Calu3 (cell line): Measurements from ENCODE around the gene PSMG4. TPM values are rescaled to one million over a fixed set of nuclear protein-coding genes. Genes with fewer than 3 reads are reported as not detected.

Experiments used
- BruUV-seq: library from RNA; stranded (reverse); fragments of 400-500 nt; replicated peaks from 2 replicates; lab custom pipeline; 2021; lab: Mats Ljungman, UMichigan
- CTCF ChIA-PET: fragments of 300-600 bp; sonication (Branson Sonifier 250); formaldehyde crosslinking; loops from one replicate; lab custom pipeline; 2022; ENCODE audit warnings: antibody characterized with exemption; lab: Charles Lee
- DNase-seq: peaks from one replicate; pipeline ENCODE4 v3.0.0; 2022
- H3K27ac Mint-ChIP-seq: one replicate; pipeline ENCODE4 v1.8.0; 2022; ENCODE audit warnings: mixed read lengths; ENCODE audit not compliant: unreplicated experiment
- H3K27me3 Mint-ChIP-seq: one replicate; pipeline ENCODE4 v1.8.0; 2022; ENCODE audit warnings: mixed read lengths; ENCODE audit not compliant: unreplicated experiment
- H3K36me3 Mint-ChIP-seq: one replicate; pipeline ENCODE4 v1.8.0; 2022; ENCODE audit warnings: mild to moderate bottlenecking, moderate library complexity, mixed read lengths; ENCODE audit not compliant: insufficient read depth, unreplicated experiment
- H3K4me1 Mint-ChIP-seq: one replicate; pipeline ENCODE4 v1.8.0; 2022; ENCODE audit warnings: mild to moderate bottlenecking, low read depth, mixed read lengths; ENCODE audit not compliant: unreplicated experiment
- H3K4me3 Mint-ChIP-seq: one replicate; pipeline ENCODE4 v1.8.0; 2022; ENCODE audit warnings: mild to moderate bottlenecking, low read depth, moderate library complexity, mixed read lengths; ENCODE audit not compliant: unreplicated experiment
- H3K9me3 Mint-ChIP-seq: one replicate; pipeline ENCODE4 v1.8.0; 2022; ENCODE audit warnings: low read depth, mixed read lengths; ENCODE audit not compliant: unreplicated experiment
- CTCF ChIP-seq: fragments of 200-600 bp; IDR thresholded peaks from one replicate; pipeline ENCODE4 v1.8.0; 2022; ENCODE audit warnings: antibody characterized with exemption; ENCODE audit not compliant: unreplicated experiment
- intact Hi-C: fragments of 100-400 bp; cut with micrococcal nuclease; formaldehyde crosslinking; loops from one replicate; pipeline ENCODE4 v1.10.0; 2022; ENCODE audit not compliant: unreplicated experiment
- total RNA-seq: library from RNA; stranded (reverse); gene quantifications from 2 replicates; pipeline ENCODE4 v1.2.3, GENCODE V29; 2022

Gene PSMG4
- total RNA-seq, 1 experiment from 2014 or later: 17.6 TPM

- Mint-ChIP-seq H3K4me1 (no peaks in the 10 kb centered on the region), H3K36me3 (no peaks in the 10 kb centered on the region), H3K9me3 (no peaks in the 10 kb centered on the region), H3K4me3 (no peak overlapping the region), H3K27me3 (peaks cover 38% of the 10 kb centered on the region), H3K27ac (no peak overlapping the region)
- no TSS peak for BruUV-seq
- no peak for DNase-seq
- intact Hi-C loops: no loop called here
- CTCF ChIA-PET: no interaction called here
- TF ChIP-seq CTCF: no peak
Observed at GRCh38 chr6:3304500-3305215, 45.9 kb downstream of the PSMG4 start.

GRCh38 chr6:3305216-3305565 is 46.4 kb downstream of the PSMG4 start:
- H3K9me3 Mint-ChIP-seq: no peaks in the 10 kb centered on the region
- H3K27me3 Mint-ChIP-seq: peaks cover 38% of the 10 kb centered on the region
- no peak overlapping the region for H3K4me3 Mint-ChIP-seq
- H3K27ac Mint-ChIP-seq: no peak overlapping the region
- intact Hi-C loops: no loop called here
- TF ChIP-seq CTCF: no peak
- no peak for DNase-seq
- BruUV-seq: no TSS peak
- H3K36me3 Mint-ChIP-seq: no peaks in the 10 kb centered on the region
- H3K4me1 Mint-ChIP-seq: no peaks in the 10 kb centered on the region
- CTCF ChIA-PET: no interaction called here

GRCh38 chr6:3305831-3306230 is 47.1 kb downstream of the PSMG4 start:
- no peak for DNase-seq
- Mint-ChIP-seq H3K4me1 (no peaks in the 10 kb centered on the region), H3K36me3 (no peaks in the 10 kb centered on the region), H3K27ac (no peak overlapping the region), H3K4me3 (no peak overlapping the region), H3K27me3 (peaks cover 44% of the 10 kb centered on the region), H3K9me3 (no peaks in the 10 kb centered on the region)
- intact Hi-C loops: no loop called here
- BruUV-seq: no TSS peak
- TF ChIP-seq CTCF: no peak
- CTCF ChIA-PET: no interaction called here

GRCh38 chr6:3306848-3307247 is 48.1 kb downstream of the PSMG4 start:
- no peak for TF ChIP-seq CTCF
- no peaks in the 10 kb centered on the region for H3K36me3 Mint-ChIP-seq
- CTCF ChIA-PET: no interaction called here
- no peak for DNase-seq
- H3K4me1 Mint-ChIP-seq: no peaks in the 10 kb centered on the region
- no peak overlapping the region for H3K27ac Mint-ChIP-seq
- H3K4me3 Mint-ChIP-seq: no peak overlapping the region
- BruUV-seq: no TSS peak
- no peaks in the 10 kb centered on the region for H3K9me3 Mint-ChIP-seq
- intact Hi-C loops: no loop called here
- H3K27me3 Mint-ChIP-seq: peaks cover 52% of the 10 kb centered on the region
